Upper lobe of right lung (tissue), 1 donor: ENCODE measurements around the gene G3BP1. TPM values are rescaled to one million over a fixed set of nuclear protein-coding genes. Genes with fewer than 3 reads are reported as not detected.

Experiments
- ATAC-seq: fragments of 200-7000 bp; cut with Tn5 transposase; one replicate; pipeline ENCODE4 v1.9.1; 2020; ENCODE audit warnings: mild to moderate bottlenecking, moderate library complexity
- DNase-seq: peaks from one replicate; pipeline ENCODE4 v3.0.0-alpha.2; 2020
- H3K27ac ChIP-seq: fragments of 200-600 bp; one replicate; pipeline ENCODE4 v1.8.0; 2022
- H3K27me3 ChIP-seq: fragments of 200-600 bp; one replicate; pipeline ENCODE4 v1.8.0; 2022; ENCODE audit warnings: mild to moderate bottlenecking
- H3K36me3 ChIP-seq: fragments of 200-600 bp; one replicate; pipeline ENCODE4 v1.8.0; 2022
- H3K4me1 ChIP-seq: fragments of 200-600 bp; one replicate; pipeline ENCODE4 v1.8.0; 2022
- H3K4me3 ChIP-seq: fragments of 200-600 bp; one replicate; pipeline ENCODE4 v1.8.0; 2022; ENCODE audit warnings: mild to moderate bottlenecking
- H3K9me3 ChIP-seq: fragments of 200-600 bp; one replicate; pipeline ENCODE4 v1.8.0; 2022
- CTCF ChIP-seq: fragments of 200-600 bp; IDR thresholded peaks from one replicate; pipeline ENCODE4 v1.8.0; 2022; ENCODE audit warnings: antibody characterized with exemption
- intact Hi-C: fragments of 100-400 bp; cut with DNase I; formaldehyde crosslinking; loops from one replicate; pipeline ENCODE4 v1.11.0; 2022
- total RNA-seq: library from RNA; stranded (reverse); fragmentation: NEBNext Ultra II Directional; extraction: Animal tissue kit (Norgen Biotek cat#: 25700); gene quantifications from one replicate; pipeline ENCODE4 v1.2.1, GENCODE V29; 2021
- donor health status: DM: no; HTN: yes; CAD: no; lungs with severe emphysema.

The G3BP1 gene
- total RNA-seq, 1 donor from 2014 or later: 158 TPM

GRCh38 chr5:151740336-151740942 lies 31.3 kb upstream of the G3BP1 start:
- Histone ChIP-seq H3K9me3 (no peaks in the 10 kb centered on the region), H3K4me1 (peaks cover 18% of the 10 kb centered on the region), H3K27me3 (no peaks in the 10 kb centered on the region), H3K27ac (peak overlapping the region; percentile 25), H3K4me3 (no peak overlapping the region), H3K36me3 (peaks cover 10% of the 10 kb centered on the region)
- intact Hi-C loops: loop anchor here (5.0 kb wide), 1 partner anchor 78 kb away; no protein-coding TSS in a partner anchor
- no peak for DNase-seq
- ATAC-seq: peak; percentile 77
- TF ChIP-seq CTCF: peak; percentile 94

GRCh38 chr5:151740958-151741373 lies 30.8 kb upstream of the G3BP1 start:
- DNase-seq: no peak
- peaks cover 16% of the 10 kb centered on the region for H3K36me3 ChIP-seq
- no peak for TF ChIP-seq CTCF
- H3K27me3 ChIP-seq: no peaks in the 10 kb centered on the region
- H3K4me3 ChIP-seq: no peak overlapping the region
- intact Hi-C loops: loop anchor here (5.0 kb wide), 1 partner anchor 79 kb away; no protein-coding TSS in a partner anchor
- ATAC-seq: no peak
- no peaks in the 10 kb centered on the region for H3K9me3 ChIP-seq
- peak overlapping the region; percentile 25 for H3K27ac ChIP-seq
- H3K4me1 ChIP-seq: peaks cover 19% of the 10 kb centered on the region

GRCh38 chr5:151741678-151742423 lies 29.9 kb upstream of the G3BP1 start:
- DNase-seq: no peak
- no peak for ATAC-seq
- no peak overlapping the region for H3K27ac ChIP-seq
- intact Hi-C loops: loop anchor here (5.0 kb wide), 1 partner anchor 80 kb away; no protein-coding TSS in a partner anchor
- H3K9me3 ChIP-seq: no peaks in the 10 kb centered on the region
- H3K4me3 ChIP-seq: no peak overlapping the region
- no peak for TF ChIP-seq CTCF
- no peaks in the 10 kb centered on the region for H3K27me3 ChIP-seq
- peaks cover 19% of the 10 kb centered on the region for H3K36me3 ChIP-seq
- H3K4me1 ChIP-seq: peaks cover 28% of the 10 kb centered on the region

- Histone ChIP-seq H3K36me3 (peaks cover 19% of the 10 kb centered on the region), H3K27me3 (no peaks in the 10 kb centered on the region), H3K27ac (no peak overlapping the region), H3K9me3 (no peaks in the 10 kb centered on the region), H3K4me3 (no peak overlapping the region), H3K4me1 (peaks cover 29% of the 10 kb centered on the region)
- ATAC-seq (peak; percentile 48), DNase-seq (no peak)
- TF ChIP-seq CTCF: peak; percentile 60
- intact Hi-C loops: loop anchor here (5.0 kb wide), 1 partner anchor 81 kb away; no protein-coding TSS in a partner anchor
Measured at GRCh38 chr5:151742870-151743294, 28.9 kb upstream of the G3BP1 start.

GRCh38 chr5:151743530-151743929 lies 28.2 kb upstream of the G3BP1 start:
- peaks cover 19% of the 10 kb centered on the region for H3K36me3 ChIP-seq
- no peak overlapping the region for H3K4me3 ChIP-seq
- no peak for TF ChIP-seq CTCF
- no peaks in the 10 kb centered on the region for H3K27me3 ChIP-seq
- H3K27ac ChIP-seq: no peak overlapping the region
- ATAC-seq (no peak), DNase-seq (no peak)
- no peaks in the 10 kb centered on the region for H3K9me3 ChIP-seq
- peaks cover 29% of the 10 kb centered on the region for H3K4me1 ChIP-seq
- intact Hi-C loops: loop anchor here (5.0 kb wide), 1 partner anchor 81 kb away; no protein-coding TSS in a partner anchor
